ENCODE measurements around the gene WDR91.

DNA sequence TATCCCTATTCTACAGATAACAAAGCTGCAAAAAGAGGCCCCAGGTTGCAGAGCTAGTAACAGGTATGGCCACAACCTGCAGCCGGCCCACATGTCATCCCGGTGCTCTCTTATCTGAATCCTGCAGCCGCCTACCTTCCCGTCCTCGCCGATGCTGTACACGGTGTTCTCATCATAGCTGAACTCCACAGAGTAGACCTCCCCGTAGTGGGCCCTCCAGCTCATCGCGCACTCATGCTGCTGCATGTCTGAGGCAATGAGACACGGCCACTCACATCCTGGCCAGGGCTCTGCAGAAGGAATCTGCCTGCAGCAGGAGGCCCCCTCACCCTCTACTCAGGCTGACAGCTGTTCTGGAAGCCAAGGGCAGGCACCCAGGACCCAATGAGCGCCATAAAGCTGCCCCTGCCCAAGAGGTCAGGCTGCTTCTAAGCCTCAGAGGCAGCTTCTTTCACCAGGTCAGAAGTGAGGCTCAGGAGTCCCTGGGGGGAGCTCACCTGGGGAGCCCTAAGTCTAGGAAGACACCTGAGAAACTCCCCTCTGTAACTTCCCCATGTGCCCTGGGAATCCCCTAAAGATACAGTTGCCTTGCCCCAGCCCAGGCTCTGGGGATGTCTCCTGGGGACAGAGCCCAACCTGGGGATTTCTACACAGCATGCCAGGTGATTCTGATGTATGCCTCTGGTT lies 22.9 kb downstream of the WDR91 start:
- no peak for TF ChIP-seq EZH2 (IDR thresholded peaks at IDR 0.05; ENCODE audit: borderline replicate concordance, insufficient read depth, low read depth, low read length, poor library complexity, severe bottlenecking)
- TF ChIP-seq, protein P1, sequence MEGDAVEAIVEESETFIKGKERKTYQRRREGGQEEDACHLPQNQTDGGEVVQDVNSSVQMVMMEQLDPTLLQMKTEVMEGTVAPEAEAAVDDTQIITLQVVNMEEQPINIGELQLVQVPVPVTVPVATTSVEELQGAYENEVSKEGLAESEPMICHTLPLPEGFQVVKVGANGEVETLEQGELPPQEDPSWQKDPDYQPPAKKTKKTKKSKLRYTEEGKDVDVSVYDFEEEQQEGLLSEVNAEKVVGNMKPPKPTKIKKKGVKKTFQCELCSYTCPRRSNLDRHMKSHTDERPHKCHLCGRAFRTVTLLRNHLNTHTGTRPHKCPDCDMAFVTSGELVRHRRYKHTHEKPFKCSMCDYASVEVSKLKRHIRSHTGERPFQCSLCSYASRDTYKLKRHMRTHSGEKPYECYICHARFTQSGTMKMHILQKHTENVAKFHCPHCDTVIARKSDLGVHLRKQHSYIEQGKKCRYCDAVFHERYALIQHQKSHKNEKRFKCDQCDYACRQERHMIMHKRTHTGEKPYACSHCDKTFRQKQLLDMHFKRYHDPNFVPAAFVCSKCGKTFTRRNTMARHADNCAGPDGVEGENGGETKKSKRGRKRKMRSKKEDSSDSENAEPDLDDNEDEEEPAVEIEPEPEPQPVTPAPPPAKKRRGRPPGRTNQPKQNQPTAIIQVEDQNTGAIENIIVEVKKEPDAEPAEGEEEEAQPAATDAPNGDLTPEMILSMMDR (IDR thresholded peaks at IDR 0.05), result no peak
